ENCODE data around the gene SORCS2.
A peak's percentile ranks its signal among the peaks of the same experiment; 100 is the strongest.

The SORCS2 gene

DNA sequence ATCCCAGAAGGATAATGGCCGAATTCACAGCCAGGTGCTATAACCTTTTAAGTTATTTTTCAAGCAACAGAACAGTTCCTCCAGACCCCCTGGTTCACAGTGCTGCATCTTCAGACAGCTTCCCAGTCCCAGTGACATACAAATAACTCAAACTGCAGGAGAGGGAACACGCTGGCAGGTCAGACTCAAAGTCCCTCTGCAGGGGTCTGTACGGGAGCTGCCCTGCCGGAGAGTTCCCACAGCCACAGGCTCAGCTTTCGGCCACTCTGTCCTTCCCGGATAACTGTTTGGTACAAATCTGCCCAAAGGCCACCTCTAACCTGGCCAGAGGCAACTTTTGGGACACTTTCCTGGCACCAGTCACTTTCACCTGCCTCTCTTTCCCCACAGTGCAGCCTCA, 517.1 kb downstream of the SORCS2 start:
- no peak for DNase-seq

DNA sequence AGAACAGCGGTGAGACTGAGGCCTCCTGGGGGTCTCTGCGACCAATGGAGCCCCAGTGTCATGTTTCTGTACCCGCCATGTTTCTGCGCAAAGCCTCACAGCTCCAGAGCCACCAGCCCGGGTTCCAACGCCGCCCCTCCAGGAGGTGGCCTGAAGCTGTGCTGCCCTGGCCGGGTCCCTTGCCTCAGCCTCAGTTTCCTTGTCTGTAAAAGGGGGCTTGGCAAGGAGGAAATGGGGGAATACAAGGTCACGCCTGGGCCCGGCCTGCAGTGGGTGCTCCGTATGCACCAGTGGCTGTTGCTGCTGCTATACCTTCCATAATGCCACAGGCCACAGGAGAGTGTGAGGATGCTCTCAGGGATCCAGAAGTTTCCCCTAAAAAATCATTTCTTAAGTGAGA, 517.8 kb downstream of the SORCS2 start:
- DNase-seq, result no peak

DNA sequence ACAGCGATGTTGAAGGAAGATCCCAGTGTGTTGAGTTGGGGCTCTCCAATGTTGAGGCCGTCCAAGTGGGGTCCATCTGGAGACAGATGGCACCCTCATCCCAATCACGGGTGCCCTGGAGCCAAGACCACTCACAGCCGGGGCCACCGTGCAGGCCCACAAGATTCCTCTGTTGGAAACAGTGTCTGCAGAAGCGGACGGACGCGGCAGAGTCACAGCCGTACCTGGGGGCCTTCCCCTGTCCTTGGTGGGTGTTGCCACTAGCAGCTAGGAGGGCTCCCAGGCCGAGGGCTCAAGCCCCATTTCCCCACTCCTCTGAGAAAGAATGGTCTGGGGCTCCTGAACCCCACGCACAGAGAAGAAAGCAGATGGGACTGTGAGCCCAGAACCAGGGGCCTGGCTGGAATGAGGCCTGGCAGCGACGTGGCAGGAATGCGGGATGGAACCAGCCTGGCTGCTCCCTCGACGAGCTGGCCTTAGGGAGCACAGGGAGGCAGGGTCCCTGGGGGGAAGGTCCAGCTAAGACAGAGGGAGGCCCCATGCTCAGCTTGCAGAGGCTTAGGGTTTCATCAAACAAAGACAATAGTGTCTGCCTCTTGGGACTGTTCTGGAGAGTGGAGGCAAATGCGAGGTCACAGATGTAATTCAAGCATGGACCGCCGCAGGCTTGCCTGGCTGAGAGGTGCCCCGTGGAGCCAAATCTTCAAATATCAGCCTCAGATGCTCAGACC, 518.4 kb downstream of the SORCS2 start:
- no peak for DNase-seq

DNA sequence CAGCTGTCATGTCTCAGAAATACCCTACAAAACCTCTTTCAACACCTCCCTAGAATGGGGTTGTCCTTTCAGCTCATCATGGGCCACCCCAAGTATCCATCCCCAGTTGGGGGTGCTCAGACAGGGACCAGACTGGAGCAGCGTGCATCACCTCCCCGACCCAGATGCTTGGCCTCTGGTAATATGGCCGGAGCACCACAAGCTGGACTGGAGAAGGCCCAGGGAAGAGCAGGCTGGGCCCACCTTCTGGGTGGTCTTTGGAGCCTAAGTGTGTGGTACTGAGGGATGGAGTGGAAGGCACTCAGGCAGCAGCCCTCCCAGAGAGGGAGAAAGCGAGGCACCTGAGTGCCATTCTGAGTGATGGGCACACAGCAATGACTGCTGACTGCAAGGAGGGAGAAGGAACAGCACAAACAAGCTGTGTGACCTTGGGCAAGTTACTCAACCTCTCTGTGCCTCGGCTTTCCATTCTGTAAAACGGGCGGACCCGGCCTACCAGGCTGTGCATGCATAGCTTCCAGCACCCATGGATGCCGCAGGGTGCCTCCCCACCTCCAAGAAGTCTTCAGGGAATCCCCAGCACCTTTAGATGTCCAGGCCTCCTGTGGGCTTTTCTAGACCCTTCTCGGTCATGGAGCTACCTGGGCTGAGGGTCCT, 519.1 kb downstream of the SORCS2 start:
- no peak for DNase-seq

DNA sequence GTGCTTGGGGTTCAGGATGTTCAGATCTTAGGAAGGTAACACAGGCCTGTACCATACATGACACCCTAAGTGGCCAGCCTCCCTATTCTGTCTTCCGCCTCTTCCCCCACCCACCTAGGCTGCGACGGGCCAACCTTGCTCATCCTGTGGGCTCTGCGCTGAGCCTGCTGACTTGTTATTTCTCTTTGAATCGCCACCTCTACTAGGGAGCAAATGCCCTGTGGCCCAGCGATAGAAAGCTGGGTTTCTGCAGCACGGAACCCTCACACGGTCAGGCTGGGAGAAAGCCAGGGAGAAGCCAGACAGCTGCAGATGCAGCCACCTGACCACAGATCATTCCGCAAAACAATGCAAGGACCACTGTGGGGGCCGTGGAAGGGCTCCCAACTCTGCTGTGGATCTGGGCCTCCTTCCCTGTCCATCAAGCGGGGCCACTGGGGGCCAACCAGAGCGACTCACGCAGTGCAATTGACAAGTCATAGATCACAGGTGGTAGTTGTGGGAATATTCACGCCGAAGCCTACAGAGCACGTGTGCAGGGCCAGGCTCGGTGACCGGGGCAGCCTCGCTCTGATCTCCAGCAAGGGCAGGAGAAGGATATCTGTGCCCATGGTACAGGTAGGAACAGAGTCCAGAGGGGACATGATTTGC, 519.8 kb downstream of the SORCS2 start:
- DNase-seq, result no peak

DNA sequence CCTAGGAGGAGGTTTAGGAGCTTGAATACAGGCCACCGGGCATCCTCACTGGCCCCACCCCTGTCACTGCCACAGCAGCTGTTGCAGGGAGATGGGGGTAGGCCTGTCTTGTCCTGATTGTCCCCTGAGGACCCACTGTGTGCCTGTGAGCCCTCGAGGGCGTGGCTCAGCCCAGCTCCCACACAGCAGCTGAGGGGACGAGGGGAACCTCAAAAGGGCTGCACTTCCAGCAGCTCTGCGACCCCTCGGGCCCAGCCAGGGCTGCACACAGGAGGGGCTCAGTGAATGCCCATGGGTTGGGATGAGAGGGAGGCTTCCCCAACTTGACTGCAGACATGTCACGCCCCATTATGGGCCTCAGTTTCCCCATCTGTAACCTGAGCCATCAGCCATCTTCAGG, 521.4 kb downstream of the SORCS2 start:
- no peak for DNase-seq

DNA sequence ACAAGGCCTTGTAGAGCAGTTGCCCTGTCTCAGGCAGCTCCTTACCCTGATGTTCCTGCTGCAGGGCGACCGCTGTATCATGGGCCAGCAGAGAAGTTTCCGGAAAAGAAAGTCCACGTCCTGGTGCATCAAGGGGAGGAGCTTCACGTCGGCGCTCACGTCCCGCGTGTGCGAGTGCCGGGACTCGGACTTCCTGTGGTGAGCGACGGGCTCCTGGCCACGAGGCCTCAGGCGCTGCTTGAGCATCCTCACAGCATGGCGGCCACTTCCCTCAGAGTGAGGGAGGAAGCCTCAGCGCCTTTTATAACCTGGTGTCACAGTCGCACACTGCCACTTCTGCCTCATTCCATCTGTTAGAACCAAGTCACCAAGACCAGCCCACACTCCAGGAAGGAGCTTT, 521.8 kb downstream of the SORCS2 start:
- no peak for DNase-seq

DNA sequence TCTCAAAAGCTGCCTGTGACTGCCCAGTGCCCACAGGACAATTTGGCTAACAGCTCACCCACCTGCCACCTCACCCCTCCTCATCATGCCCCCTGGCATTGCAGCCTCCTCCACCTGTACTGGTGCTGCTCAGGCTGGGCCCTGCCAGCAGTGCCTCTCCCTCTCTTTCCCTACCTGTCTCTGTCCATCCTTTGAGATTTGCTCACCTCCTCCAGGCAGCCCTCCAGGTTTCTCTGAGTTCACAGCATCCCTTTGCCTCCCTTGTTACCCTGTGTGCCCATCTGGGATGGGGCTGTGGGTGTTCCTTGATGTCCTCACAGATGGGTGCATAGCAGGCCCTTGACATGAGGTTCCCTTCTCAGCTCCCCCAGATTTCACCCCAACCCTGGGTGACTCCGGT, 522.4 kb downstream of the SORCS2 start:
- no peak for DNase-seq

DNA sequence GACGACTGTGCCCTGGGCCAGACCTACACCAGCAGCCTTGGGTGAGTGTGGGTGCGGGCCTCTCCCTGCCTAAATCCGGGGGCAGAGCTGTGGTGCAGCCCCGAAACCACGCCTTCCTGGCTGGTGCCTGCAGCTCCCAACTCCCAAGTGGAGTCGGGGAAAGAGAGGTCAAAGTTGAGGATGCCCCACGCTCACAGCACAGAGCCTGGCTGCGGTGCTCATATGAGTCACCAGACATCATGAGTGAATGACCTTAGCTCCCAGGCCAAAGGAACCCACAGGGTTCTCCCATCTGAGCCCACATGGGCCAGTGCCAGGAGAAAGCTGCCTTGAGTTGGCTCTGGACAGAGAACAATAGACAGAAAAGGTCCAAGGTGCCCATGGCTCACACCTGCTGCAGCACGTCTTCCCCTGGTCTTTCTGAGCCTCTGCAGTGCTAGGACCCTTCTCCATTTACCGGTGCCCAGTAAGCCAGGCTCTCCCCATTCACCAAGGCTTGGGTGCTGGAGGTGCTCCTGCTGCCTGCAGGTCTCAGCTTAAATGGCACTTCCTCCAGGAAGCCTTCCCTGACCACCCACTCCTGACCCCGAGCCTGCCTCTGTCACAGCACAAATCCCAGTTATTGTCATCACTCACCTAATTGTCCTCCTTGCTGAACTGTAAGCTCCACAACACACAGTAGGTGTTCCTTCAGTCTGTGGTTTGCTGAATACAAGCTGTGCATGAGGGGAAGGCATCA, 523.1 kb downstream of the SORCS2 start:
- DNase-seq, result no peak

DNA sequence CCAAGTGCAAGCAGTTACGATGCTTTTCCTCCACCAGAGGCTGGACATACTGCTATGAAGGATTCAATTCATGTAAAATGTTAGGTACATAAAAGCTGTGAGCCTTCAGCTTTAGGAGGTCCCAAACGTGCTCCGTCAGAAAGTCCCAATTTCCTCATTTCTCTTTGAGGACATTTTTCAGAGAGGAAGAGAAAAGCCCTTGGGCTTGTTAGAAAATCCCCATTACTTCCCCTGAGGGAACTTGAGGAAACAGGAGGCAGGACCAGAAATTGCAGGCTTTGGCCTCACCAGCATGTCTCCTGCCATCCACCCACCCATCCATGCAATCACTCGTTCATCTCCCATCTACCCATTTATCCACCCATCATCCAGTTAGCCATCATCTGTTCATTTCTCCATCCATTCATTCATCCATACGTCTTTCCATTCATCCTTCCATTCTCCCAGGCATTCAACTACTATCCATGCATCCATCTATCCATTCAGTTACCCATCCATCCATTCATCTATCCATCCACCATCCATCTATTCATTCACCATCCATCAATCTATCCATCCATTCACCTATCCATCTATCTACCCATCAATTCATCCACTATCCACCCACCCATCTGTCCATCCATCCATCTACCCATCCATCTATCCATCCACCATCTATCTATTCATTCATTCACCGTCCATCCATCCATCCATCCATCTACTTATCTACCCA, 523.8 kb downstream of the SORCS2 start:
- no peak for DNase-seq

DNA sequence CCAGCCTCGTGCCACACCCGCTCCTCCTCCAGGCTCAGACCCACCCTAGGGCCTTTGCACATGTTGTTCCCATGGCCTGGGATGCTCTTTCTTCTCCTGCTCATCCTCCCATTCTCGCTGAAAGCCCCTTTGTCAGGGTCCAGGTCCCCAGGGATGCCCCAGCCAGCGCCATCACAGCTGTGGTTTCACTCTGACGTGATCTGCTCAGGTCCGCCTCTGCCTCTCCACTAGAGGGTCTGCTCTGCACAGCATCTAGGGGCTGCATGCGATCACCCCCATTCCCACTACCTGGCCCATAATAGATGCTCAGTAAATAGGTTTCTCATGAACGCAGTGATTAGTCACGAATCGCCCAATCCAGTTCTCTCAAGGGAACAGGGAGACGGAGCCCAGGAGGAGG, 524.8 kb downstream of the SORCS2 start:
- no peak for DNase-seq

DNA sequence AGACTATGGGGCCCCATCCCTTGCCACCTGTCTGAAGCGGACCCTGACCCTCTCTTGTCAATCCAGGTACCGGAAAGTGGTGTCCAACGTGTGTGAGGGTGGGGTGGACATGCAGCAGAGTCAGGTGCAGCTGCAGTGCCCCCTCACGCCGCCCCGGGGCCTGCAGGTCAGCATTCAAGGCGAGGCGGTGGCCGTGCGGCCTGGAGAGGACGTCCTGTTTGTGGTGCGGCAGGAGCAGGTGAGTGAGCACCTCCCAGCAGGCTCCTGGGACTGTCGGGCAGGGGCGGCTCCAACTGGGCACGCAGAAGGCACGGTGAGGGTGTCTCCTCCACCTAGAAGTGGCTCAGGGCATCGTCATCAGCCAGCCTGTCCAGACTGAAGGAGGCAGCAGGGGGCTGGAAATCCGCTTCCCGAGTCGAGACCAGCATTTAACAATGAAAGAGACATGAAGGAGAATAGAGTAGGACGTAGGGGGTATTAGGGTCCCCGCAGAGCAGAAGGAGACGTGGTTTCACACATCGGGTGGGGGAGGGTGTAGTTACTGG, 525.7 kb downstream of the SORCS2 start:
- no peak for DNase-seq

DNA sequence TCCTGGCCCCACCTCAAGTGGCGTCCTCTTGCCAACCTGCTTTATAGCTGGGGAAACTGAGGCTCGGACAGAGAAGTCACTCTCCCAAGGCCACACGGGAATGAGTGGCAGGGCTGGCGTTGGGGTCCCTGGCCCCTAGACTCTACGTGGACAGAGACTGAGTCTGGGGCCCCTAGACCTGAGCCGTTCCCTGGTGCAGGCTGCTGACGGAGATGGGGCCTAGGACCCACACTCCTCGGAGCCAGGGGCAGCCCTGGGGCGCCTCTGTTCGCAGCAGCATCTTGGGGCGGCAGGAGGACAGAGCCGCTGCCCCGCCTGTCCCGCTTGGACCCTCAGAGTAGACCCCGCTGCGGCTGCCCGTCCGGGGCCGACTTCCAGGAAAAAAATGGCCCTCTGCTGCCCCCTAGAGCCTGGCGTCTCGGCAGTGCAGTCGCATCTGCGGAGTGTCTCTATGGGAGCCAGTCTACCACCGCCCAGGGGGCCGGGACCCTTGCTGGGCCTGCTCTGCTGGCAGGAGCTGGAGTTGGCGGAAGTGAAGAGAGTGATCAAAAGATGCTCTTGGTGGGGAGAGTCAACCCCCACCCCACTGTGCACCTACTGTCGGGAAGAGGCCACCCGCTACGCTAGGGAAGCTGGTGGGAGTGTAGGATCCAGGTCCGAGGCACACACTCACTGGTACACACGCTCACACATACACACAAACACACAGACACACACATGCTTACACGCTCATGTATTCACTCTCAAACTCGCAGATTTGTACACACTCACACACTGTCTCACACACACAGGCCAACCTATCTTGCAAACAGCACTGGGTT, 527.2 kb downstream of the SORCS2 start:
- peak; percentile 53 to 68 for DNase-seq

DNA sequence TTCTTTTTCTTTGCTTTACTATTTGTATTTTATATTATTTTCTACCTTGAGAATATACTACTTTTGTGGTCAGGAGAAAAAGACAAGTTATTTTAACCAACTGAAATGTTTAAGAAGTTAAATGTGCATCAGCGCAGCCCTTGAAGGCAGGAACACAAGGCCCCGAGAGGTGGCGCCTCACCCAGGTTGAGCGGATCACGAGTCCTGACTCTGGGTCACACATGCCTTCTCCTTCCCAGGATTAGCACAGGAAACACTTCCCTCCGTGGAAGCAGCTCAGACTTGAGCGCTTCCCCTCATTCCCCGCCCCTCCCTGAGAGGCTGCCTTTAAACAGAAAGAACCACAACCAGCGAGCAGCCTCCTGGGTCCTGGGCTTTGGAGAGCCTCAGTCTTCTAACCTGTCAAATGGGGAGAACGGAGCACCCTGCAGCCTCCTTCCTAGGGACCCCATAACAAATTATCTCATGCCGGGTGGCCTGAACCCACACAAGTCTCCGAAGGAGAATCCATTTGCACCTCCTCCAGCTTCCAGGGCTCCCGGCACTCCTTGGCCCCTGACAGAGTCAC, 529.7 kb downstream of the SORCS2 start:
- no peak for DNase-seq

DNA sequence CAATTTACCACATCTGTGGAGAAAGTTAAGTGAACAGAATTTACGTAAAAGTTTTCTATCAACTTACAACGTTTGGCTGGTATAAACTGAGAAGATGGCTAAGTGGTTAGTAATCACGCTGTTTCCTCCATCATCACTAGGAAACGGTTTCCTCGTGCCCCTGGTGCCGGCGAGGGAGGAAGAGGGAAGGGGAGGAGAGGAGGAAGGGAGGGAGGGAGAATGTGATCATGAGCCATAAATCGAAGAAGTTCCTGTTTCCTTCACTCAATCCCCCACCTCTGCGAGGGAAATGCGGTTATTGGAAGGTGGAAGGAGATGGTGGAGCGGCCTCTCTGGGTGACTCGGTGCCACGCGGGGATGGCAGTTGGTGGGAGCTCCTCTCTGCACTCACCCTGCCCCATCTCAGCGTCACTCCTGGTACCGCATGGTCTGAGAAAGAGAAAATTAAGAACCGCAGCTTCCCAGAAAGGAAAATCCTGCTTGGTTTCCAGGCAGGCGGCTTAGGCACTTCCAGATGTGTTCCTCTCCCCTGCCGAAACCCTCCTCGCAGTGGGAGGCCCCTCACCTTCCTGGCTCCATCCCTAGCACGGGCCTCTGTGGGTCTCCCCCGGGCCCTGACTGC, 530.5 kb downstream of the SORCS2 start:
- no peak for DNase-seq

DNA sequence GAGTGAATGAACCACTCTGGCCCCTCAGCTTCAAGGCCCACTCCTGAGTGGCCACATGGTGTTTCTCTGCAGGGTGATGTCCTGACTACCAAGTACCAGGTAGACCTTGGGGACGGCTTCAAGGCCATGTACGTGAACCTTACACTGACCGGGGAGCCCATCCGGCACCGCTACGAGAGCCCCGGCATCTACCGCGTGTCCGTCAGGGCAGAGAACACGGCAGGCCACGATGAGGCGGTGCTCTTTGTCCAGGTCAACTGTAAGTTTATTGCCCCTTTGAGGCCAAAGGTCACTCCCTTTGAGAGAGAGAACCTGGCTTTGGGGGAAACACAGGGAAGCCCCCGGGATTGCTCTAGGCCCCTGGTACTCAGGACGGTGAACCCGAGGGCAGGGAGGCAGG, 531.3 kb downstream of the SORCS2 start:
- DNase-seq, result no peak

DNA sequence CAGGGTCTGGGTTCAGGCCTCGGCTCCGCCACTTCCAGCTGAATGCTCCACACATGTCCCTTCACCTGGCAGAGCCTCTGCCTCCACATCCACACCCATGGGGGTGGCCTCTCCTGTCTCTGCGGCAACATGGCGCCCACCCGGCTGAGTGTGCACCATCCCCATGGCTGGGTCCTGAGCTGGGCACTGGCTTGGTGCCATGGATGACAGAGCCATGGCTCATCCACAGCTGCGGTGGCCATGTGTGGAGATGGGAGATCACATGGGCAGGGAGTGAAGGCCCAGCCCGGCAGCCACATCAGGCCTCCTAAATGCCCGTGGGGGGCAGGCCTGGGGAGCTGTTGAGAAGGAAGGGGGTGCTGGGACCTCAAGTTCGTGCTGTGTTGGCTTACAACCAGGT, 533.6 kb downstream of the SORCS2 start:
- no peak for DNase-seq

DNA sequence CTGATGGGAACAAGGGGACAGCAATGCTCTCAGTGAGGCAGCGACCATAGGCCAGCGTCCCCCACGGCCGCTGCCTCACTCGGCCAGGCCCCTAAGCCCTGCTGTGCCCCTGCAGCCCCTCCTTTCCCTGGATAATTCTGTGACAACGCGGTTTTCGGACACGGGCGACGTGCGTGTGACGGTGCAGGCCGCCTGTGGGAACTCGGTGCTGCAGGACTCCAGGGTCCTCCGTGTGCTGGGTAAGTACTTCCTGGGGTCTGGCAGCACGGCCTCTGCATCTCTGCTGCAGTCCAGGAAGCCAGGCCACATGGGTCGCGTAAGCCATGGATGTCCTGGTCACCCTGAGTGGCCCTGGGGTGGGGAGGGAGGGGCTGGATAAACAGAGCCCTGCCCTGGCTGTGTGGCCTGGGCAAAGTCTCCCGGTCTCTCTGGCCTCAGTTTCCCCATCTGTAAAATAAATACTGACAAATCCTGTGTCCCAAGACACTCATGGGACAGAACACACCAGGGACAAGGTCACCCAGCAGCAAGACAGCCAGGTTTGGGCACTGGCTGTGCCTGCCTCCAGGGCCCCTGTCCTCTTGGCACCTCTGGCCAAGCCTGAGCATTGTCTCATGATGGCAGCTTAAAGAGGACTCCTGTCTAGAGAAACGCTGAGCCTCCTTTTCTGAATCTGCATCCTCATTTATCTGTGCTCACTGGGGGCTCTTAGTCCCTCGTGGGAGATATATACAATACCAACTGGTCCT, 534.5 kb downstream of the SORCS2 start:
- DNase-seq, result no peak

DNA sequence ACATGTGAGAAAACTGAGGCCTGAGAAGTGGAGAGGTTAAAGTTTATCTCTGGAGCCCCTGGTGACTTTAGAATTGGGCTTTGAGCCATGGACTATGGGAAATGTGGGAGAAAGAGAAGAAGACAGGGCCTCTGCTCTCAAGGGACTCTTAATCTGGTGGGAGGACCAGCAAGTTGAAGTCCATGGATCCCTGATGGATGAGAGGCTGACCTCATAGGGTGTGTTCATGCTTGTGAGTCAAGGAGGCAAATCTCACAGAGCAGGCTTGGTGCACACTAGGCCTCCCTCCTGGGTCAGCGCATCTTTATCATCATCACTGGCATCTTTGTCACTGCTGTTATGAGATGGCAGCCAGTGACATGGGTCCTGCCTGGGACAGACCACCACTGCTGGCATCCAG, 535.4 kb downstream of the SORCS2 start:
- no peak for DNase-seq

DNA sequence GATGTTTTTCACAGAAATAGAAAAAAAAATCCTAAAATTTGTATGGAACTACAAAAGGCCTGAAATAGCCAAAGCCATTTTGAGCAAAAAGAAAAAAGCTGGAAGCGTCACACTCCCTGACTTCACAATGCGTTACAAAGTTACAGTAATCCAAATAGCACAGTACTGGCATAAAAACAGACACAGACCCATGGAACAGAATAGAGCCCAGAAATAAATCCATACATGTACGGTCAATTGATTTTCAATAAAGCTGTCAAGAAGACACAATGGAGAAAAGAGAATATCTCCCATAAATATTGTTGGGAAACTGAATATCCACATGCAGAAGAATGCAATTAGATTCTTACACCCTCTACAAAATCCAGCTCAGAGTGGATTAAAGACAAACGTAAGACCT, 539.1 kb downstream of the SORCS2 start:
- DNase-seq, result no peak

Data from activated CD4-positive, alpha-beta T cell treated with anti-CD3 and anti-CD28 coated beads for 4 hours (primary cell).